ENCODE data around the gene KMT2B.

KMT2B gene

GRCh38 chr19:35693422-35693821, 24.4 kb upstream of the KMT2B start:
- no peak overlapping the region for H3K4me3 ChIP-seq (ENCODE audit: severe bottlenecking)
- no peaks in the 10 kb centered on the region for H3K27me3 ChIP-seq (ENCODE audit: insufficient read depth, poor library complexity, severe bottlenecking)
- ATAC-seq (ENCODE audit: low read depth) (no peak), DNase-seq (ENCODE audit: low spot score) (no peak)
- H3K4me1 ChIP-seq (ENCODE audit: insufficient read depth, poor library complexity, severe bottlenecking): no peaks in the 10 kb centered on the region
- no peaks in the 10 kb centered on the region for H3K36me3 ChIP-seq (ENCODE audit: low read depth)
- H3K27ac ChIP-seq (ENCODE audit: poor library complexity, severe bottlenecking): no peak overlapping the region
- no peak for TF ChIP-seq CTCF (IDR thresholded peaks at IDR 0.05; ENCODE audit: poor library complexity, severe bottlenecking)
- H3K9me3 ChIP-seq (ENCODE audit: severe bottlenecking): no peaks in the 10 kb centered on the region

GRCh38 chr19:35693835-35694599, 23.8 kb upstream of the KMT2B start:
- Histone ChIP-seq H3K27me3 (ENCODE audit: insufficient read depth, poor library complexity, severe bottlenecking) (no peaks in the 10 kb centered on the region), H3K4me1 (ENCODE audit: insufficient read depth, poor library complexity, severe bottlenecking) (no peaks in the 10 kb centered on the region), H3K4me3 (ENCODE audit: severe bottlenecking) (no peak overlapping the region), H3K36me3 (ENCODE audit: low read depth) (no peaks in the 10 kb centered on the region), H3K9me3 (ENCODE audit: severe bottlenecking) (no peaks in the 10 kb centered on the region), H3K27ac (ENCODE audit: poor library complexity, severe bottlenecking) (no peak overlapping the region)
- TF ChIP-seq CTCF (IDR thresholded peaks at IDR 0.05; ENCODE audit: poor library complexity, severe bottlenecking): peak; percentile 88
- peak; percentile 71 for DNase-seq (ENCODE audit: low spot score)
- peak; percentile 99 for ATAC-seq (ENCODE audit: low read depth)

- no peak for TF ChIP-seq CTCF (IDR thresholded peaks at IDR 0.05; ENCODE audit: poor library complexity, severe bottlenecking)
- H3K27me3 ChIP-seq (ENCODE audit: insufficient read depth, poor library complexity, severe bottlenecking): no peaks in the 10 kb centered on the region
- no peaks in the 10 kb centered on the region for H3K9me3 ChIP-seq (ENCODE audit: severe bottlenecking)
- H3K27ac ChIP-seq (ENCODE audit: poor library complexity, severe bottlenecking): no peak overlapping the region
- no peaks in the 10 kb centered on the region for H3K36me3 ChIP-seq (ENCODE audit: low read depth)
- ATAC-seq (ENCODE audit: low read depth): no peak
- DNase-seq (ENCODE audit: low spot score): no peak
- no peaks in the 10 kb centered on the region for H3K4me1 ChIP-seq (ENCODE audit: insufficient read depth, poor library complexity, severe bottlenecking)
- H3K4me3 ChIP-seq (ENCODE audit: severe bottlenecking): no peak overlapping the region
Observed at GRCh38 chr19:35695895-35696422, 21.8 kb upstream of the KMT2B start.

GRCh38 chr19:35696835-35697234, 21.0 kb upstream of the KMT2B start:
- TF ChIP-seq CTCF (IDR thresholded peaks at IDR 0.05; ENCODE audit: poor library complexity, severe bottlenecking): no peak
- no peaks in the 10 kb centered on the region for H3K4me1 ChIP-seq (ENCODE audit: insufficient read depth, poor library complexity, severe bottlenecking)
- H3K4me3 ChIP-seq (ENCODE audit: severe bottlenecking): no peak overlapping the region
- no peaks in the 10 kb centered on the region for H3K27me3 ChIP-seq (ENCODE audit: insufficient read depth, poor library complexity, severe bottlenecking)
- ATAC-seq (ENCODE audit: low read depth): no peak
- H3K9me3 ChIP-seq (ENCODE audit: severe bottlenecking): no peaks in the 10 kb centered on the region
- no peak overlapping the region for H3K27ac ChIP-seq (ENCODE audit: poor library complexity, severe bottlenecking)
- no peak for DNase-seq (ENCODE audit: low spot score)
- no peaks in the 10 kb centered on the region for H3K36me3 ChIP-seq (ENCODE audit: low read depth)

Measured in RWPE2 (cell line).